DMS79 treated with DMSO at 0.1 percent for 48 hours (cell line): ENCODE data around the gene C2orf81.
"Not testable (repeated sequence)": the region's sequence is repeated elsewhere in the genome, so short reads cannot be mapped to it uniquely, and the experiment has no call there.

Experiments used
- DNase-seq: peaks from one replicate; lab custom pipeline; 2025; lab: John Stamatoyannopoulos, UW

The C2orf81 gene

GRCh38 chr2:74423231-74424095 is 2.0 kb upstream of the C2orf81 start:
- DNase-seq: no peak

- not testable (repeated sequence) for DNase-seq
These were observed 846 bp downstream of the C2orf81 start for GRCh38 chr2:74420443-74421103.

GRCh38 chr2:74420006-74420405 is 1.4 kb downstream of the C2orf81 start:
- no peak for DNase-seq

GRCh38 chr2:74419345-74419744 is 2.1 kb downstream of the C2orf81 start:
- no peak for DNase-seq

GRCh38 chr2:74418312-74418711 is 3.1 kb downstream of the C2orf81 start:
- no peak for DNase-seq

GRCh38 chr2:74417763-74418162 is 3.7 kb downstream of the C2orf81 start:
- no peak for DNase-seq

- no peak for DNase-seq
These were observed 4.2 kb downstream of the C2orf81 start for GRCh38 chr2:74417197-74417596.

GRCh38 chr2:74416778-74417177 is 4.6 kb downstream of the C2orf81 start:
- no peak for DNase-seq

- no peak for DNase-seq
These were observed 5.5 kb downstream of the C2orf81 start for GRCh38 chr2:74415762-74416395.

GRCh38 chr2:74414881-74415761 is 6.3 kb downstream of the C2orf81 start:
- no peak for DNase-seq

- DNase-seq: no peak
These were observed 7.0 kb downstream of the C2orf81 start for GRCh38 chr2:74414441-74414840.

GRCh38 chr2:74413001-74413698 is 8.3 kb downstream of the C2orf81 start:
- DNase-seq: no peak

GRCh38 chr2:74407682-74408081 is 13.7 kb downstream of the C2orf81 start:
- DNase-seq: no peak

- no peak for DNase-seq
These were observed 15.4 kb downstream of the C2orf81 start for GRCh38 chr2:74406035-74406434.

GRCh38 chr2:74401891-74402290 is 19.5 kb downstream of the C2orf81 start:
- DNase-seq: no peak

- DNase-seq: no peak
These were observed 21.6 kb downstream of the C2orf81 start for GRCh38 chr2:74399785-74400184.

GRCh38 chr2:74396149-74396548 is 25.3 kb downstream of the C2orf81 start:
- no peak for DNase-seq

- no peak for DNase-seq
These were observed 27.9 kb downstream of the C2orf81 start for GRCh38 chr2:74393525-74393924.

- no peak for DNase-seq
These were observed 29.0 kb downstream of the C2orf81 start for GRCh38 chr2:74392449-74392743.

- peak; percentile 89 for DNase-seq
These were observed 29.6 kb downstream of the C2orf81 start for GRCh38 chr2:74391580-74392448.

GRCh38 chr2:74391209-74391579 is 30.2 kb downstream of the C2orf81 start:
- DNase-seq: peak; percentile 54
